Loucy (cell line): Measurements from ENCODE around the gene STAU1.
"Not testable (repeated sequence)": the region's sequence is repeated elsewhere in the genome, so short reads cannot be mapped to it uniquely, and the experiment has no call there.

ENCODE experiments used
- H2AFZ ChIP-seq: fragments of 200-600 bp; sonication (generic); 2 replicates; pipeline ENCODE4 v1.6.0; 2016; ENCODE audit warnings: antibody characterized with exemption, mild to moderate bottlenecking, low read length, moderate library complexity
- H3F3A ChIP-seq: fragments of 200-600 bp; 2 replicates; pipeline ENCODE4 v1.6.0; 2016; ENCODE audit warnings: antibody characterized with exemption, low read depth, mild to moderate bottlenecking
- H3K27me3 ChIP-seq: fragments of 200-600 bp; sonication (generic); 2 replicates; pipeline ENCODE4 v1.6.1; 2014; ENCODE audit warnings: low read length, mild to moderate bottlenecking; ENCODE audit not compliant: insufficient read depth, poor library complexity, severe bottlenecking
- H3K36me3 ChIP-seq: fragments of 200-600 bp; sonication (generic); 2 replicates; pipeline ENCODE4 v1.6.1; 2016; ENCODE audit warnings: low read length; ENCODE audit not compliant: insufficient read depth
- H3K4me1 ChIP-seq: fragments of 200-600 bp; sonication (generic); 2 replicates; pipeline ENCODE4 v1.5.1; 2014; ENCODE audit warnings: low read length, mild to moderate bottlenecking; ENCODE audit not compliant: insufficient read depth, poor library complexity, severe bottlenecking
- H3K4me2 ChIP-seq: fragments of 200-600 bp; sonication (generic); 2 replicates; pipeline ENCODE4 v1.6.0; 2014; ENCODE audit warnings: antibody characterized with exemption, low read length, low read depth, mild to moderate bottlenecking; ENCODE audit not compliant: poor library complexity, severe bottlenecking
- H3K4me3 ChIP-seq: fragments of 200-600 bp; sonication (generic); 2 replicates; pipeline ENCODE4 v1.5.1; 2014; ENCODE audit warnings: low read length, mild to moderate bottlenecking, mixed read lengths; ENCODE audit not compliant: poor library complexity, severe bottlenecking
- H3K79me2 ChIP-seq: fragments of 200-600 bp; sonication (generic); 2 replicates; pipeline ENCODE4 v1.6.1; 2014; ENCODE audit warnings: low read length; ENCODE audit not compliant: insufficient read depth
- H3K9ac ChIP-seq: fragments of 200-600 bp; sonication (generic); 2 replicates; pipeline ENCODE4 v1.6.0; 2014; ENCODE audit warnings: mild to moderate bottlenecking, low read depth, low read length, moderate library complexity; ENCODE audit not compliant: poor library complexity, severe bottlenecking
- H3K9me2 ChIP-seq: fragments of 200-600 bp; sonication (generic); replicated peaks from 2 replicates; pipeline ENCODE4 v1.6.1; 2016; ENCODE audit warnings: low read depth, low read length, mixed read lengths
- H3K9me3 ChIP-seq: fragments of 200-600 bp; sonication (generic); 2 replicates; pipeline ENCODE4 v1.6.1; 2014; ENCODE audit warnings: mild to moderate bottlenecking, antibody characterized with exemption, low read length, low read depth; ENCODE audit not compliant: insufficient read depth
- H4K20me1 ChIP-seq: fragments of 200-600 bp; sonication (generic); 2 replicates; pipeline ENCODE4 v1.6.0; 2014; ENCODE audit warnings: antibody characterized with exemption, low read length, mild to moderate bottlenecking; ENCODE audit not compliant: insufficient read depth, poor library complexity, severe bottlenecking
- CTCF ChIP-seq: fragments of 200-600 bp; sonication (generic); conservative IDR thresholded peaks from 2 replicates; pipeline ENCODE4 v1.5.1; 2014; ENCODE audit warnings: mild to moderate bottlenecking, antibody characterized with exemption, low read length
- EZH2phosphoT487 ChIP-seq: fragments of 200-600 bp; IDR thresholded peaks from 2 replicates; pipeline ENCODE4 v1.6.1; 2018; ENCODE audit warnings: antibody characterized with exemption, mild to moderate bottlenecking, moderate library complexity, borderline replicate concordance

The STAU1 gene

GRCh38 chr20:49091104-49091503, 97.0 kb downstream of the STAU1 start:
- Histone ChIP-seq H3K4me2 (no peak overlapping the region), H3K9me2 (no peaks in the 10 kb centered on the region), H3K9me3 (no peaks in the 10 kb centered on the region), H3K79me2 (0 out of 2 replicates have a peak, but pooled peaks cover under 1% of the 10 kb centered on the region), H3K27me3 (no peaks in the 10 kb centered on the region), H3F3A (no peaks in the 10 kb centered on the region; the same call in 1 of the 2 replicates), H2AFZ (no peak overlapping the region), H3K4me3 (no peak overlapping the region), H3K4me1 (no peaks in the 10 kb centered on the region), H3K36me3 (peaks cover 92% of the 10 kb centered on the region), H4K20me1 (peaks cover 3% of the 10 kb centered on the region), H3K9ac (no peak overlapping the region)
- TF ChIP-seq CTCF: no peak

GRCh38 chr20:49082295-49082694, 105.8 kb downstream of the STAU1 start:
- peaks cover 96% of the 10 kb centered on the region for H3K36me3 ChIP-seq
- not testable (repeated sequence) for H3F3A ChIP-seq, H3K9ac ChIP-seq, H3K4me1 ChIP-seq, H3K27me3 ChIP-seq, H3K9me3 ChIP-seq, H3K4me2 ChIP-seq, H3K9me2 ChIP-seq, H3K4me3 ChIP-seq, H3K79me2 ChIP-seq, H4K20me1 ChIP-seq, H2AFZ ChIP-seq

GRCh38 chr20:49078310-49078709, 109.8 kb downstream of the STAU1 start:
- TF ChIP-seq CTCF: no peak
- no peak for TF ChIP-seq EZH2phosphoT487
- H3K36me3 ChIP-seq: peaks cover 96% of the 10 kb centered on the region; the same call in 1 of the 2 replicates

GRCh38 chr20:49074521-49074920, 113.6 kb downstream of the STAU1 start:
- Histone ChIP-seq H3K4me3 (no peak overlapping the region), H3K79me2 (no peaks in the 10 kb centered on the region), H3K9ac (no peak overlapping the region), H2AFZ (no peak overlapping the region), H3K27me3 (no peaks in the 10 kb centered on the region), H3K9me2 (no peaks in the 10 kb centered on the region), H3K4me1 (no peaks in the 10 kb centered on the region), H4K20me1 (no peaks in the 10 kb centered on the region), H3K36me3 (peaks cover 96% of the 10 kb centered on the region; the same call in 1 of the 2 replicates), H3K4me2 (no peak overlapping the region), H3F3A (no peaks in the 10 kb centered on the region), H3K9me3 (no peaks in the 10 kb centered on the region)
- no peak for TF ChIP-seq CTCF
- TF ChIP-seq EZH2phosphoT487: no peak

More at GRCh38 chr20:49078310-49078709, 109.8 kb downstream of the STAU1 start:
- Histone ChIP-seq H4K20me1 (no peaks in the 10 kb centered on the region), H3K27me3 (no peaks in the 10 kb centered on the region), H2AFZ (no peak overlapping the region), H3K79me2 (no peaks in the 10 kb centered on the region), H3F3A (no peaks in the 10 kb centered on the region), H3K9ac (no peak overlapping the region), H3K9me2 (no peaks in the 10 kb centered on the region), H3K9me3 (no peaks in the 10 kb centered on the region), H3K4me1 (no peaks in the 10 kb centered on the region), H3K4me3 (no peak overlapping the region), H3K4me2 (no peak overlapping the region)
